PFSK-1 (cell line): ENCODE data around the gene KLHL17.

Experiments used
- FOXP2 ChIP-seq: optimal IDR thresholded peaks from 2 replicates; pipeline ENCODE3; 2011; ENCODE audit warnings: borderline replicate concordance, control low read depth, inconsistent platforms; ENCODE audit not compliant: insufficient read depth; ENCODE audit errors: extremely low read length, extremely low read depth
- POLR2AphosphoS5 ChIP-seq: IDR thresholded peaks from 2 replicates; pipeline ENCODE4 v1.6.1; 2012; ENCODE audit warnings: low read depth, mild to moderate bottlenecking, control low read depth, low read length, moderate library complexity
- SIN3A ChIP-seq: IDR thresholded peaks from 2 replicates; pipeline ENCODE4 v1.6.1; 2012; ENCODE audit warnings: mild to moderate bottlenecking, low read length, moderate library complexity, borderline replicate concordance; ENCODE audit not compliant: insufficient read depth
- TAF1 ChIP-seq: IDR thresholded peaks from 2 replicates; pipeline ENCODE4 v1.6.1; 2012; ENCODE audit warnings: low read length, control low read depth, borderline replicate concordance; ENCODE audit not compliant: insufficient read depth
- TF ChIP-seq, protein P1 (sequence below), 2 experiments: IDR thresholded peaks; 2 replicates each; pipeline versions ENCODE4 v1.6.1 to v1.8.0; 2011 to 2012; ENCODE audit warnings: low read depth in 2 of 2, low read length in 2 of 2, control low read depth in 1 of 2, inconsistent platforms in 1 of 2, mild to moderate bottlenecking in 1 of 2, moderate library complexity in 1 of 2; ENCODE audit not compliant: insufficient read depth in 1 of 2

Gene KLHL17

DNA sequence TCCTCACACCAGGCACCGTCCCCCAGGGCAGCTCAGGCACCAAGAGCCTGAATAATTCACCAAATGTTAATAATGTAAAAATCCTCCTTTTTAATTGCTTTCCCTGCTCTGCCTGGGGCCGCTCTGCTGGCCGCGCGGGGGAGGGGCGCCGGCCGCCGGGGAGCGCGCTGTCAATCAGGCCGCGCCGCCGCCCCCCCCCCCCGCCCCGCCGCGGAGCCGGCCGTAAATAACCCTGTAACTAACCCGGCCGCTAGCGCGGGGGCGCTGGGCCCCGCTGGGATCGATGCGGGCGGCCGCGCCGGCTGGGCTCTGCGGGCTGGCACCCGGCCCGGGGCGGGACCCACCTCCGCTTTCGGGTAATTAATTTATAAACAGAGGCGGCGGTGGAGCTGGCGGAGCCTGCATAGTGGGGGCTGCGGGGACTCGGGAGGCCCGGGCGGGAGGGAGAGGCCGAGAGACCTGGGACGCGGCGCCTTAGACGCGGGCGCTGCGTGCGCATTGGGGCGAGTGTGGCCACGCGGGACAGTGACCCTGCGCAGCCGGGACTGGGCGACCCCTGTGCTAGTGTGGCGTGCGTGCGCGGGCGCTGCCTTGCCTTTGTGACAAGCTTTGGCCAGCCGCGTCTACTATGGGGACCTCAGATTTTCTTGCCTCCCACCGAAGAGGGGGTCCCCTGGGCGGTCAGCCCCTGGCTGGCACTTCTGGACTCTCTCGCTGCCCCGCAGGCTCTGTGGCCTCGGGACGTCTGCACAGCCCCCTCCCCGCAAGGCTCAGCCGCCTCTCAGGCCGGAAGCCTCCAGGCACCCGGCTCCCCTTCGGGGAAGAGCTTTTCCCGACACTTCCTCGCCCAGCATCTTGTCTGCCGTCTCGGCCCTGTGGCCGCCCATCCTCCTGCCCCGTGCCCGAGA is 20.0 kb upstream of the KLHL17 start:
- TF ChIP-seq POLR2AphosphoS5: no peak
- TF ChIP-seq SIN3A: no peak
- no peak for TF ChIP-seq TAF1
- TF ChIP-seq FOXP2: no peak
- TF ChIP-seq, protein P1, sequence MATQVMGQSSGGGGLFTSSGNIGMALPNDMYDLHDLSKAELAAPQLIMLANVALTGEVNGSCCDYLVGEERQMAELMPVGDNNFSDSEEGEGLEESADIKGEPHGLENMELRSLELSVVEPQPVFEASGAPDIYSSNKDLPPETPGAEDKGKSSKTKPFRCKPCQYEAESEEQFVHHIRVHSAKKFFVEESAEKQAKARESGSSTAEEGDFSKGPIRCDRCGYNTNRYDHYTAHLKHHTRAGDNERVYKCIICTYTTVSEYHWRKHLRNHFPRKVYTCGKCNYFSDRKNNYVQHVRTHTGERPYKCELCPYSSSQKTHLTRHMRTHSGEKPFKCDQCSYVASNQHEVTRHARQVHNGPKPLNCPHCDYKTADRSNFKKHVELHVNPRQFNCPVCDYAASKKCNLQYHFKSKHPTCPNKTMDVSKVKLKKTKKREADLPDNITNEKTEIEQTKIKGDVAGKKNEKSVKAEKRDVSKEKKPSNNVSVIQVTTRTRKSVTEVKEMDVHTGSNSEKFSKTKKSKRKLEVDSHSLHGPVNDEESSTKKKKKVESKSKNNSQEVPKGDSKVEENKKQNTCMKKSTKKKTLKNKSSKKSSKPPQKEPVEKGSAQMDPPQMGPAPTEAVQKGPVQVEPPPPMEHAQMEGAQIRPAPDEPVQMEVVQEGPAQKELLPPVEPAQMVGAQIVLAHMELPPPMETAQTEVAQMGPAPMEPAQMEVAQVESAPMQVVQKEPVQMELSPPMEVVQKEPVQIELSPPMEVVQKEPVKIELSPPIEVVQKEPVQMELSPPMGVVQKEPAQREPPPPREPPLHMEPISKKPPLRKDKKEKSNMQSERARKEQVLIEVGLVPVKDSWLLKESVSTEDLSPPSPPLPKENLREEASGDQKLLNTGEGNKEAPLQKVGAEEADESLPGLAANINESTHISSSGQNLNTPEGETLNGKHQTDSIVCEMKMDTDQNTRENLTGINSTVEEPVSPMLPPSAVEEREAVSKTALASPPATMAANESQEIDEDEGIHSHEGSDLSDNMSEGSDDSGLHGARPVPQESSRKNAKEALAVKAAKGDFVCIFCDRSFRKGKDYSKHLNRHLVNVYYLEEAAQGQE (IDR thresholded peaks at IDR 0.05; ENCODE audit: insufficient read depth in 1 of 2, low read depth in 2 of 2, low read length in 2 of 2): peak in 1 of 2 experiments; percentile 36; a peak in 1 of 4 replicates

DNA sequence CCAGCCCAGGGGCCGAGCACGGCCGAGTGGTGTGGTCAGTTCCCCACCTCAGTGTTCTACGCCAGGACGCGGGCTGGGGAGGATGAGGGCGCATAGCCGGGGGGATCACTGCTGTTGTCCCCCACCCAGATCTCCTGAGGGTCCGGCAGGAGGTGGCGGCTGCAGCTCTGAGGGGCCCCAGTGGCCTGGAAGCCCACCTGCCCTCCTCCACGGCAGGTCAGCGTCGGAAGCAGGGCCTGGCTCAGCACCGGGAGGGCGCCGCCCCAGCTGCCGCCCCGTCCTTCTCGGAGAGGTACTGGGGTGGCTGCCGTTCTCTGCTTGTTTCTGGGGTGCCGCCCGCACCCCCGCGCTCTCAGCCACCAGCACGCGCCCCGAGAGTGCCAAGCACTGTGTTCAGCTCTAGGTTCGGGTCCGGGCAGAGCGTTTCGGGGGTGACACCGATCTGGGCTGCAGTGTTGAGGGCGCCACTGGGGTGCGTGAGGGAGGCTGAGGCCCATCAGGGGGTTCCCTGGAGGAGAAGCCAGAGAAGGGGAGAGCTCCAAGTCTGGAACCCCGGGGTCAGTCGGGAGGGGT is 19.3 kb upstream of the KLHL17 start:
- TF ChIP-seq POLR2AphosphoS5 (no peak), SIN3A (no peak), FOXP2 (no peak), TAF1 (no peak)
- TF ChIP-seq, protein P1 (IDR thresholded peaks at IDR 0.05; ENCODE audit: insufficient read depth in 1 of 2, low read depth in 2 of 2, low read length in 2 of 2): no peak

DNA sequence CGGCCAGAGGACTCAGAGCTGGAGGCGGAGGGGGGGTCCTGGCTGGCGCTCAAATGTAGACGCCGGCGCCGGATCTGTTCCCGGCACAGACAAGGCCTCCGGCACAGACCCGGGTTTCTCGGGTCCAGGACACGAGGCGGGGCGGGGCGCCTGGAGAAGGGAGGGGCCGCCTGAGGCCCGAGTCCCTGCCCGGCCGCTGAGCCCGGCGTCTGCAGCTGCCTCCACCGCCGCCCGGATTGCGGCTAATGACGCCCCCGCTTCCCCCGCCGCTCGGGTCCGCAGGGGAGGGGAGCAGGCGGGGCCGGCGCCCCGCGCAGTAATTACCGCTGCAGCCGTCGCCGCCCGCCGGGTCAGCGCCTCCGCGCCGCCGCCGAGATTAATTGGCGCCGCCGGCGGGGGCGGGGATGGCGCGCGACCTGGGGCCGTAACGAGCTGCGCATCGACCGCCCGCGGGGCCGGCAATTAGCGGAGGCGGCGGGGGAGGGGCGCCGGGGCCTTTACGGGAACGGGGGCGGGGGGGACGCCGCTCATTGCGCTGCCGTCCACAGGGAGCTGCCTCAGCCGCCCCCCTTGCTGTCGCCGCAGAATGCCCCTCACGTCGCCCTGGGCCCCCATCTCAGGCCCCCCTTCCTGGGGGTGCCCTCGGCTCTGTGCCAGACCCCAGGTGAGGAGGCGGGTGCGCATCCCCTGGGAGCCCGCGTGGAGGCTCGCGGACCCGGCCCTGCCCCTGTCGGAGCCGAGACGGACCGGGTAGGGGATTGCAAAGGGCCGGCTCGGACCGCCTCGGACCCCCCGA is 18.6 kb upstream of the KLHL17 start:
- no peak for TF ChIP-seq TAF1
- TF ChIP-seq, protein P1 (IDR thresholded peaks at IDR 0.05; ENCODE audit: insufficient read depth in 1 of 2, low read depth in 2 of 2, low read length in 2 of 2): 0 out of 4 replicates have a peak, but pooled peaks of 1 of the 2 experiments have one; percentile 17

DNA sequence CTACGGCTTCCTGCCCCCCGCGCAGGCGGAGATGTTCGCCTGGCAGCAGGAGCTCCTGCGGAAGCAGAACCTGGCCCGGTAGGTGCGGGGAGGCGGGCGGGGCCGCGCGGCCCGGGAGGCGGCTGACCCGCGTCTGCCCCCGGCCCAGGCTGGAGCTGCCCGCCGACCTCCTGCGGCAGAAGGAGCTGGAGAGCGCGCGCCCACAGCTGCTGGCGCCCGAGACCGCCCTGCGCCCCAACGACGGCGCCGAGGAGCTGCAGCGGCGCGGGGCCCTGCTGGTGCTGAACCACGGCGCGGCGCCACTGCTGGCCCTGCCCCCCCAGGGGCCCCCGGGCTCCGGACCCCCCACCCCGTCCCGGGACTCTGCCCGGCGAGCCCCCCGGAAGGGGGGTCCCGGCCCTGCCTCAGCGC is 18.0 kb upstream of the KLHL17 start:
- TF ChIP-seq FOXP2 (no peak), SIN3A (no peak), POLR2AphosphoS5 (peak; percentile 4), TAF1 (no peak)
- TF ChIP-seq, protein P1 (IDR thresholded peaks at IDR 0.05; ENCODE audit: insufficient read depth in 1 of 2, low read depth in 2 of 2, low read length in 2 of 2): no peak
